Measurements from ENCODE around the gene HOXC5.

GRCh38 chr12:54065677-54066076 lies 32.8 kb downstream of the HOXC5 start:
- TF ChIP-seq, protein P1, sequence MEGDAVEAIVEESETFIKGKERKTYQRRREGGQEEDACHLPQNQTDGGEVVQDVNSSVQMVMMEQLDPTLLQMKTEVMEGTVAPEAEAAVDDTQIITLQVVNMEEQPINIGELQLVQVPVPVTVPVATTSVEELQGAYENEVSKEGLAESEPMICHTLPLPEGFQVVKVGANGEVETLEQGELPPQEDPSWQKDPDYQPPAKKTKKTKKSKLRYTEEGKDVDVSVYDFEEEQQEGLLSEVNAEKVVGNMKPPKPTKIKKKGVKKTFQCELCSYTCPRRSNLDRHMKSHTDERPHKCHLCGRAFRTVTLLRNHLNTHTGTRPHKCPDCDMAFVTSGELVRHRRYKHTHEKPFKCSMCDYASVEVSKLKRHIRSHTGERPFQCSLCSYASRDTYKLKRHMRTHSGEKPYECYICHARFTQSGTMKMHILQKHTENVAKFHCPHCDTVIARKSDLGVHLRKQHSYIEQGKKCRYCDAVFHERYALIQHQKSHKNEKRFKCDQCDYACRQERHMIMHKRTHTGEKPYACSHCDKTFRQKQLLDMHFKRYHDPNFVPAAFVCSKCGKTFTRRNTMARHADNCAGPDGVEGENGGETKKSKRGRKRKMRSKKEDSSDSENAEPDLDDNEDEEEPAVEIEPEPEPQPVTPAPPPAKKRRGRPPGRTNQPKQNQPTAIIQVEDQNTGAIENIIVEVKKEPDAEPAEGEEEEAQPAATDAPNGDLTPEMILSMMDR (IDR thresholded peaks at IDR 0.05): no peak
- TF ChIP-seq, protein P2, sequence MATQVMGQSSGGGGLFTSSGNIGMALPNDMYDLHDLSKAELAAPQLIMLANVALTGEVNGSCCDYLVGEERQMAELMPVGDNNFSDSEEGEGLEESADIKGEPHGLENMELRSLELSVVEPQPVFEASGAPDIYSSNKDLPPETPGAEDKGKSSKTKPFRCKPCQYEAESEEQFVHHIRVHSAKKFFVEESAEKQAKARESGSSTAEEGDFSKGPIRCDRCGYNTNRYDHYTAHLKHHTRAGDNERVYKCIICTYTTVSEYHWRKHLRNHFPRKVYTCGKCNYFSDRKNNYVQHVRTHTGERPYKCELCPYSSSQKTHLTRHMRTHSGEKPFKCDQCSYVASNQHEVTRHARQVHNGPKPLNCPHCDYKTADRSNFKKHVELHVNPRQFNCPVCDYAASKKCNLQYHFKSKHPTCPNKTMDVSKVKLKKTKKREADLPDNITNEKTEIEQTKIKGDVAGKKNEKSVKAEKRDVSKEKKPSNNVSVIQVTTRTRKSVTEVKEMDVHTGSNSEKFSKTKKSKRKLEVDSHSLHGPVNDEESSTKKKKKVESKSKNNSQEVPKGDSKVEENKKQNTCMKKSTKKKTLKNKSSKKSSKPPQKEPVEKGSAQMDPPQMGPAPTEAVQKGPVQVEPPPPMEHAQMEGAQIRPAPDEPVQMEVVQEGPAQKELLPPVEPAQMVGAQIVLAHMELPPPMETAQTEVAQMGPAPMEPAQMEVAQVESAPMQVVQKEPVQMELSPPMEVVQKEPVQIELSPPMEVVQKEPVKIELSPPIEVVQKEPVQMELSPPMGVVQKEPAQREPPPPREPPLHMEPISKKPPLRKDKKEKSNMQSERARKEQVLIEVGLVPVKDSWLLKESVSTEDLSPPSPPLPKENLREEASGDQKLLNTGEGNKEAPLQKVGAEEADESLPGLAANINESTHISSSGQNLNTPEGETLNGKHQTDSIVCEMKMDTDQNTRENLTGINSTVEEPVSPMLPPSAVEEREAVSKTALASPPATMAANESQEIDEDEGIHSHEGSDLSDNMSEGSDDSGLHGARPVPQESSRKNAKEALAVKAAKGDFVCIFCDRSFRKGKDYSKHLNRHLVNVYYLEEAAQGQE (IDR thresholded peaks at IDR 0.05; ENCODE audit: insufficient read depth in 1 of 2, low read depth in 2 of 2, low read length in 1 of 2): no peak
- TF ChIP-seq POLR2AphosphoS5 (IDR thresholded peaks at IDR 0.05; ENCODE audit: low read depth, low read length) (no peak), SIN3A (IDR thresholded peaks at IDR 0.05; ENCODE audit: borderline replicate concordance, insufficient read depth, low read depth, low read length) (no peak), TCF7L2 (IDR thresholded peaks at IDR 0.05; ENCODE audit: low read depth, low read length) (no peak)

All from Panc1 (cell line).